CD4-positive, alpha-beta T cell treated with Interleukin-12 subunit alpha and Interleukin-12 subunit beta, for 1 hour (primary cell): ENCODE data around the gene PTPN22.
A peak's percentile ranks its signal among the peaks of the same experiment; 100 is the strongest.

ENCODE experiments used
- DNase-seq: peaks from one replicate; pipeline ENCODE4 v3.0.0-alpha.2; 2020

Gene PTPN22

GRCh38 chr1:113871597-113872113 lies at the start of gene PTPN22:
PTPN22 (minus strand) TSS chr1:113871712.
- DNase-seq = peak; percentile 88

DNA sequence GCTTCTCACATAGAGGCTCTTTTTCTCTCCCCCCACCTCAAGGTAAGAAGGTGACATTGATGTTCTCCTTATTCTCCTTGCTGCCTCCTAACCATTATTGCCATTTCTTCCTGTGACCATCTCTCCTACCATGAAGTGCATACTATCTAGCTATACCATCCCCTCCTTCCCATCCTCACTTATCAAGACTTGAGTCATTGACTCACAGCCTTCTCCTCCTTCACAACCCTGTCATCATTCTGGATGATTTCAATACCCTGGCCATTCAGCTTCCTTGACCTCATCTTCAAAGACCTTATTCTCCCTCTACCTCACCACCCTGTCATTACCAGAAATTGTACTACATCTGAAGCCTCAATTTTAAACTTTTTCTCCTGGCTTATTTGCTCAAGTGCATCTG lies 46.7 kb upstream of the PTPN22 start:
- DNase-seq = no peak

DNA sequence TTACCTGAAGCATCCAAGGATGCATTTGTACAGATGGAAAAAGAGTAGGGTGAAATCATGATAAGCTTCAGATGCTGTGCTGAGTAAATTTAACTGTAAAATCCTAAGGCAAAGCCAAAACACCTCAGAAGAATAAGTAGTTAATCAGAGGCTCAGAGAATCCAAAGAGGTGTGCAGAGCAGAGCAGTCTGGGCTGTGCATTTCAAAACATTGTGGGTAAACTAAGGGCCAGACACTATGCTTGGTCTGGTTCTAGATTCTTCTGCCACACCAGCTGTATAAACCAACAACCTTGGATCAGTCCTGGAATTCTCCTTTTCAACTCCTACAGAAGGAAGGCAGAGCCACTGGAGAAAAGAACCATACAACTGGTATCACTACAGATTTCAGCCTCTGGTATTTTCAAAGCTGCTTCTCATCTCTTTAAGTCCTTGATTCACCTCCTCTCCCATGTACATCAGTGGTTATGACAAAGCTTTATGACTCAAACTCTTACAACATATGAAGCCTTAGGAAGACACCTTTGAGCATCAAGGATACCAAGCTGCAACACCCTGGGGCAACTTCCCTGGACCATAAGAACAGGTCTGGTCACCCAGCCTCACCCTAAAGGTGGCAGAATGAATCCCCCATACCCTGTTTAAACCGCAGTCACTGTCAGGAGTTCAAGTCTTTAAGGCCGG lies 46.0 kb upstream of the PTPN22 start:
- DNase-seq = no peak

GRCh38 chr1:113916974-113917373 lies 45.5 kb upstream of the PTPN22 start:
- no peak for DNase-seq

- DNase-seq = no peak
Observed at GRCh38 chr1:113913887-113914664, 42.6 kb upstream of the PTPN22 start.

DNA sequence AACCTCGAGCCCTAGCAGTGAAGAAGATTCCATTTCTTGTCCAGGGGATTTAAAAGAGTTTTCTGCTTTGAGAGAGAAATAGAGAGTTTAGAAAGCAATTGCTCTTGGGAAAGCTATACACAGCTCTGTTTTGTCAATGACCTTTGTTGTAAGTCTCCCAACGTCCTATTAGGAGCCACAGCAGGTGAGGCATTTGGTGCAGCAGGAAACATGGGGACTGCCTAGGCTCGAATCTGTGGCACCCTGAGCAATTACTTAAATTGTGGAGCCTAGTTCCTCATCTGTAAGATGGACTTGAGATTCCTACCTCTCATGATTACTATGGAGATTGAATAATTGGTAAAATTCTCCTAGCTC lies 41.8 kb upstream of the PTPN22 start:
- no peak for DNase-seq

- no peak for DNase-seq
Observed at GRCh38 chr1:113912594-113913311, 41.2 kb upstream of the PTPN22 start.

DNA sequence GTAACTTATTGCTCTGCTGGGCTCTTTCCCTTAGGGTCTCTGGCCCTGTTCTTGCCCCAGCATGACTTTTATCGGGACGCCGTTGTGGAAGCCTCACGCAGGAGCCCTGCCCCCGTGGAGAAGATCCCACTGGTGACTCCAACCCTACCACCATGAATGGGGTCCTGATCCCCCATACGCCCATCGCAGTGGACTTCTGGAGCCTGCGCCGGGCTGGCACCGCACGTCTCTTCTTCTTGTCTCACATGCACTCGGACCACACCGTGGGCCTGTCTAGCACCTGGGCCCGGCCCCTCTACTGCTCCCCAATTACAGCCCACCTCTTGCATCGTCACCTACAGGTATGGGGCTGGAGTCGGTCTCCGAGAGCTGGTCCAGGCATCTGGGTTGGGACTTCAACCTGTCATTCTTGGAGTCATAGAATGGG lies 33.9 kb upstream of the PTPN22 start:
- DNase-seq = no peak

- DNase-seq = peak; percentile 99
Observed at GRCh38 chr1:113904674-113905434, 33.3 kb upstream of the PTPN22 start, which contains the start of the genes AP4B1 and DCLRE1B. AP4B1 (minus strand) TSS chr1:113904799; CDS start chr1:113904717, 82 bp downstream. DCLRE1B (plus strand) TSS chr1:113905326; CDS start chr1:113905587, 261 bp downstream.

- DNase-seq = no peak
Observed at GRCh38 chr1:113904293-113904673, 32.8 kb upstream of the PTPN22 start.

DNA sequence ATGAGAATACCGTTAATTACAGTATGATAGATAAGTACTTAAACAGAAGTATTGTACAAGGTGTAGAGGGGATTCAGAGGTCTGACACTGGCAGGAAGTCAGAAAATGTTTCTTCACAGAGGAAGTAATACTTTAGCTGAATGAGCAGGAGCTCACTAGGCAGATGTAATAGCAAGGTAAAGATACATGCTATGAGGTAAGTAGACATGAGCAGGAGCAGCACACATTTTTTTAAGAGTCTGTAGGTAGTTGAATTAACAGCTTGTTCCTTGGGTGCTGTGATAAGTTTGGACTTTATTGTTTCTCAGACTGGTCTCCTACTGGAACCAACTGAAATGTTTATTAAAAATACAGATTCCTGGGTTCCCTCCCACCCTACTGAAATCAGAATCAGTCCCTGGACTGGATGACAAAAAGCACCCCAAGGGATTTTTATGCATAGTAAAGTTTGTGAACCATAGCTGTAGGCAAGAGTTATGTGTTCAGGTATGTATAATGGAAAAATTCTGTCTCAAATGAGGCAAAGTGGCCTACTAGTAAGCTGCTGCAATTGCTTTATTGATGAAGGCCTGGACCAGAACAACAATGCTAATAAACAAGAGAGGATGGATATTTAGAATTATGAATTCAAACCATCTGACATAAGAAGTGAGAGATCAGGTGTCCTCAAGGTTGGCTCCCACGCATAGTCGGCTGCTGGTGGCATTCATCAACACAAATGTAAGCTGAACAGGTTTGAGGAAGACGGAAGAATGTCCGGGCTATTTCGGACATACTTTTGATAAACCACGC lies 32.2 kb upstream of the PTPN22 start:
- peak; percentile 20 for DNase-seq

- DNase-seq = peak; percentile 11
Observed at GRCh38 chr1:113901191-113901590, 29.7 kb upstream of the PTPN22 start.

DNA sequence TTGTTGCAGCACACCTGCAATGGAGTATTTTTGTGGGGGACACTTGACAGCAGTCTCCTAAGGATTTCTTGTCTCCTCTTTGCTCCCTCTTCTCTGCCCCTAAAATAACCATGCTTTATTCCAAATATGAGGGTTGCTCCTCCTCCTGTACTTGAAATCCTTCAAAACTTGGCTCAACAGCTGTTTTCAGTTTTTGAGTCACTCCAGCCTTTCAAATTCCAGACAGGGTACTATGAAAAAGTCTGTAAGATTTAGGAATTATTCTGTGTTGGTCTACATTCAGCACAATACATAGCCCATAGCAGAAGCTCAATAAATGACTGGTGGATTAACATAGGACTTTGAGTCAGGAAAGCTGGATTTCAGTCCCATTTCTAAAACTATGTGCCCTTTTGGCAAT lies 27.6 kb upstream of the PTPN22 start:
- DNase-seq = no peak

GRCh38 chr1:113898241-113898814 lies 26.8 kb upstream of the PTPN22 start:
- DNase-seq = no peak

- DNase-seq = no peak
Observed at GRCh38 chr1:113895961-113896360, 24.4 kb upstream of the PTPN22 start.

- no peak for DNase-seq
Observed at GRCh38 chr1:113895098-113895497, 23.6 kb upstream of the PTPN22 start.

GRCh38 chr1:113893267-113893666 lies 21.8 kb upstream of the PTPN22 start:
- no peak for DNase-seq

GRCh38 chr1:113891631-113892220 lies 20.2 kb upstream of the PTPN22 start:
- no peak for DNase-seq

- DNase-seq = no peak
Observed at GRCh38 chr1:113890816-113891215, 19.3 kb upstream of the PTPN22 start.

- no peak for DNase-seq
Observed at GRCh38 chr1:113887402-113888175, 16.1 kb upstream of the PTPN22 start, which contains the start of gene BCL2L15. BCL2L15 (minus strand) TSS chr1:113887581; CDS start chr1:113887375, 206 bp downstream.
